HG03064 (cell line): ENCODE data around the gene RAPGEF6.
"Not testable (repeated sequence)": the region's sequence is repeated elsewhere in the genome, so short reads cannot be mapped to it uniquely, and the experiment has no call there.

Experiments
- ATAC-seq: cut with Tn5 transposase; IDR thresholded peaks from one replicate; pipeline ENCODE4 v1.9.1; 2021; ENCODE audit warnings: low read depth; ENCODE audit not compliant: unreplicated experiment

The RAPGEF6 gene

GRCh38 chr5:131441184-131441583 lies 193.8 kb downstream of the RAPGEF6 start:
- no peak for ATAC-seq

- ATAC-seq = no peak
Measured at GRCh38 chr5:131436081-131436480, 198.9 kb downstream of the RAPGEF6 start.

GRCh38 chr5:131433109-131433508 lies 201.9 kb downstream of the RAPGEF6 start:
- ATAC-seq = no peak

- ATAC-seq = no peak
Measured at GRCh38 chr5:131431794-131432193, 203.2 kb downstream of the RAPGEF6 start.

GRCh38 chr5:131430794-131431193 lies 204.2 kb downstream of the RAPGEF6 start:
- ATAC-seq = no peak

GRCh38 chr5:131426011-131426410 lies 209.0 kb downstream of the RAPGEF6 start:
- ATAC-seq = no peak

DNA sequence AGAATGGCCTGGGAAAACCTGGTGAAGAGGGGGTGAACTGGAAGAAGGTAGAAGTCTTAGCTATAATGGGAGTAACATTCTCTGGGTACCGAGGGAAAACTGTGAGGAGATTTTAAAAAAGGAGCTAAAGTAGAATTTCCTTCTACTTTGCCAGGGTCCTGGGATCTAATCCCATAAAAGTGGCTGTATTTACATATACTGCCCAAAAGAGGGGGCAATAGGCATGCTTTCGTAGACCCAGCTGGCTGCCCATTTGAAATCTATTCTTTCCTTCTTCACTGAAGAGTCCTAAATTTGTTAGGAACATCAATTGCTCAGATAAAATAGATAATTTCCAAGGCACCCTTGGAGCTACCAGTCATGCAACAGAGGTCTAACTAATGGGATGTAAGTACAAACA lies 212.0 kb downstream of the RAPGEF6 start:
- ATAC-seq = no peak

DNA sequence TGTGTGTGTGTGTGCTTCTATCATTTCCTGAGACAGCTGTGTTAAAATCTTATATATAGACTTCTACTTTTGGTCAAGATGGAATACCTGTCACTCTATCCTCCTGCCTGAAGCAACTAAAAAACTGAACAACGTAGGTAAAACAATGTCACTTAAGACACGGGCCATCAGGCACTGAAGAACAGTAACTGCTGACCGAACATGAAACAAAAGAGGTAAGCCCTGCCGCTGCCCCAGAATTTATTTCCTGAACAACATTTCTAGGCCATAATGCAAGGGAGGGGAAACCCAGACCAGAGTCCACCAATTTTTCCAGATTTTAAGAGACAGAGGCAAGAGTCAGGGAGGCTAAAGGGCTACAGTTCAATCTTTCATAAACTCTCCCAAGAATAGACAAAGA lies 215.2 kb downstream of the RAPGEF6 start:
- no peak for ATAC-seq

GRCh38 chr5:131418846-131419245 lies 216.2 kb downstream of the RAPGEF6 start:
- ATAC-seq = no peak

DNA sequence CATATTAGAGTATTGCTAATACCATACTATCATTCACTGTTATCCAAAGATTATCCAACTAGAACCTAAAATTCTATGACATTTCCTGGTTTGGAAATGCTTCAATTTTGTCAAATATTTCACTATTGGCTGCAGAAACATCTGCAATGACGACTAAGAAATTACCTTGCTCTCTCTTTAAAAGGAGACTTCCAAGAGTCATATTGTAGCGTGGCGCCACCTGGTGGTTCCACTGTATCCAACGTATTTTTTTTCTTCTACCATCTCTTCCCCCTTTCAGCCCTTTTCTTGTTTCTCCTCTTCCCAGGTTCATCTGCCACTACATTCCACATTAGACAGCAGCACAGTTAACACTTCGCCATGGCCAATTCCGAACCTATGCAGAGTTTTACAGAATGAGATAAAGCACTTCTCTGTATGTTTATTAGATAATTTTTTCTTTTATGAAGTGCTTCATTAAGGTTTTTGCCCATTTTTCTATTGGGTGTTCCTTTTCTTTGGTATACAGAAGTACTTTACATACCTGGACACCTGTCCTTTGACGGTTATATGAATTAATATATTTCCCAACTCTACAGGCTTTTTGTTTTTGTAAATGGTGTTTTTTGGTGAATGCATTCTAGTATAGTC lies 217.7 kb downstream of the RAPGEF6 start:
- ATAC-seq = peak; percentile 38

DNA sequence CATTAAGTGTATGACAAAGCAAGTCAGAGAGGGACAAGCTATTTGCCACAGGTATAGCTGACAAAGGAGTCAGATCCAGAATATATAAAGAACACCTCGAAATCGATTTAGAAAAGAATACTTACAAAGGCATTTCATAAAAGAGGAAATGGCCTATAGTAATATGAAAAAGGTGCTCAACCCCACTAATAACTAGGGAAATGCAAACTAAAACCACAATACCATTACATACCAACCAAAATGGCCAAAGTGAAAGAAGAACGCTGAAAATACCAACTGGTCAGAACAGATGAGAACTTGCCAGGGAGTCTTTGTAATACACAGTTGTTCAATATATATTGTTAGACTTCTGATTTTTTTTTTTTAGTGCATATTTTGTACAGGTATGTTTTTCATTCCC lies 218.3 kb downstream of the RAPGEF6 start:
- ATAC-seq = peak; percentile 71

GRCh38 chr5:131413605-131414559 lies 221.1 kb downstream of the RAPGEF6 start:
- peak; percentile 73 for ATAC-seq

GRCh38 chr5:131406975-131407638 lies 227.9 kb downstream of the RAPGEF6 start:
- ATAC-seq = no peak

- no peak for ATAC-seq
Measured at GRCh38 chr5:131406076-131406475, 229.0 kb downstream of the RAPGEF6 start.

- no peak for ATAC-seq
Measured at GRCh38 chr5:131405674-131406073, 229.4 kb downstream of the RAPGEF6 start.

- ATAC-seq = no peak
Measured at GRCh38 chr5:131400585-131400984, 234.4 kb downstream of the RAPGEF6 start.

- not testable (repeated sequence) for ATAC-seq
Measured at GRCh38 chr5:131399007-131399406, 236.0 kb downstream of the RAPGEF6 start.

GRCh38 chr5:131396630-131397273 lies 238.3 kb downstream of the RAPGEF6 start:
- ATAC-seq = no peak

DNA sequence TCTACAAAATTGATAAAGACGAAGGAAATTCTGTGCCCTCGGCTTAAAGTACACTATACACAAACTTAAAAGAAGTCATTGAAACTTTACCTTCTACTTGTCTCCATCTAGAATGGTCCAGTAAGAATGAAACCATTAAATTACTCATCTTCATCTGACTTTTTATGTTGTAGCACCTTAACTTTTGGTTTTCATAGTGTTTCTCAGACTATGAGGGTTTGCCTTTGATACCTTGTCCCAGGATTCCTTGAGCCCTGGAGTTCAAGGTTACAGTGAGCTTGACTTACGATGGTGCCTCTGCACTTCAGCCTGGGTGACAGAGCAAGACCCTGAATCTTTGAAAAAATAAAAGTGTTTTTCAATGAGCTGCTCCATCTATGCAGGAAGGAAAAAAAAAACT lies 239.0 kb downstream of the RAPGEF6 start:
- peak; percentile 82 for ATAC-seq

DNA sequence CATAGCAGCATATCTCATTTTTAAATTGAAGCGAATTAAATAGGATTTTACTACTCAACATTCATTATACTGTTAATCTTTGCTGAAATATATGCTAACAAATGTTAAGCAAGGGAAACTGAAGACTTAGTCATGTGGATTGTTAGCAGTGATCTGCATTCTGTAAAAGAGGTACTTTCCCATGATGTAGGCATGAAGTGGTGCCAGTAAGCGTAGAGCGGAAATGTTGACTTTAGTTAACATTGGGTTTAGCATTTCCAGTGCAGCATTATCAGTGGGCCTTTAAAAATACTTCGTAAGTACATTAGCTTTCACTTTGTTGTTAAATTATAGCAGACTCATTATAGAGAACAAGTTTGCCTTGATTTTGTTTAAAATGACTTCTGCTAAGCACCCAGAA lies 240.9 kb downstream of the RAPGEF6 start:
- ATAC-seq = peak; percentile 66

DNA sequence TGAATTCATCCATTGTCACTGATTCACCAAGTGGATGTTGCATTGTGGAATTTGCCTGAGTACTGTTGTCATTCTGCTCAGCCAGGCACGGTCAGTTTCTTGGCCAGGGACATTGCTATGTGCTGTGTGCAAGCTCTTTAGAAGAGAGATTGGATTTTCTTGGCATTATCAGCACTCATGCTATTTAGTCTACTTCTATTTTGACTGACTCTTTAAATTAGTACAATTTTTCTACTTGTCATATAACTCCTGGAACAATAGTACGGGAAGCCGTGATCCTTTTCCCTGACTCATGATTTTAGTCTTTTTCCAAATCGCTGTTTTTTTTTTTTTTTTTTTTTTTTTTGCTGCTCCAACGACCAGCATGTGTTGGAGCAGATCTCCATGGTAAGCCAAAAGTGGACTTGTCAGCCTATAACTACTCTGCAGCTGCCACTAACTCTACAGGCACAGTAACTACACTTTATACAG lies 241.5 kb downstream of the RAPGEF6 start:
- ATAC-seq = no peak
